SK-N-SH (cell line): Measurements from ENCODE around the gene A1BG. TPM values are rescaled to one million over a fixed set of nuclear protein-coding genes. Genes with fewer than 3 reads are reported as not detected.

Experiments
- CTCF ChIA-PET: fragments of 300-600, 350-600 bp; formaldehyde crosslinking; extraction: SDS; loops from one replicate; lab custom pipeline; 2021; lab: Yijun Ruan, JAX
- POLR2A ChIA-PET: fragments of 350-600 bp; sonication (Branson Sonifier 250); formaldehyde crosslinking; extraction: SDS; loops from one replicate; lab custom pipeline; 2020; ENCODE audit warnings: antibody characterized with exemption, inconsistent platforms; lab: Yijun Ruan, JAX
- DNase-seq: peaks from one replicate; pipeline ENCODE4 v3.0.0; 2012
- H2AFZ ChIP-seq: fragments of 200-600 bp; sonication (generic); 2 replicates; pipeline ENCODE4 v1.8.1; 2016; ENCODE audit warnings: antibody characterized with exemption, mild to moderate bottlenecking, low read depth
- H3F3A ChIP-seq: fragments of 200-600 bp; sonication (generic); replicated peaks from 2 replicates; pipeline ENCODE3; 2016; ENCODE audit warnings: antibody characterized with exemption, mild to moderate bottlenecking; ENCODE audit not compliant: insufficient read depth
- H3K27ac ChIP-seq, 2 experiments: fragments of 200-500 bp in 1 of 2; fragments of 200-600 bp in 1 of 2; sonication (Bioruptor generic) in 1 of 2; sonication (generic), shearing (Covaris generic) in 1 of 2; 2 replicates each; pipeline versions ENCODE4 v1.5.1 to v1.6.1; 2014 to 2016; ENCODE audit warnings: low read depth in 2 of 2, inconsistent platforms in 1 of 2, low read length in 1 of 2, mild to moderate bottlenecking in 1 of 2, mixed read lengths in 1 of 2
- H3K27me3 ChIP-seq: fragments of 200-600 bp; sonication (generic), shearing (Covaris generic); 2 replicates; pipeline ENCODE4 v1.6.1; 2016; ENCODE audit warnings: mixed run types; ENCODE audit not compliant: insufficient read depth
- H3K36me3 ChIP-seq, 2 experiments: fragments of 200-500 bp in 1 of 2; fragments of 200-600 bp in 1 of 2; sonication (Bioruptor generic) in 1 of 2; sonication (generic) in 1 of 2; replicated peaks in 1 of 2; 2 replicates each; pipeline versions ENCODE3 to v1.5.1; 2014 to 2016; ENCODE audit warnings: low read length in 1 of 2, mild to moderate bottlenecking in 1 of 2; ENCODE audit not compliant: insufficient read depth in 2 of 2, control insufficient read depth in 1 of 2
- H3K4me1 ChIP-seq, 2 experiments: fragments of 200-500 bp in 1 of 2; fragments of 200-600 bp in 1 of 2; sonication (Bioruptor generic) in 1 of 2; sonication (generic), shearing (Covaris generic) in 1 of 2; 2 replicates each; pipeline versions ENCODE4 v1.5.1 to v1.6.1; 2014 to 2016; ENCODE audit warnings: low read depth in 1 of 2, low read length in 1 of 2, mixed run types in 1 of 2; ENCODE audit not compliant: insufficient read depth in 2 of 2, control insufficient read depth in 1 of 2
- H3K4me2 ChIP-seq: fragments of 200-600 bp; sonication (generic), shearing (Covaris generic); 2 replicates; pipeline ENCODE4 v1.6.1; 2017; ENCODE audit warnings: mixed run types
- H3K4me3 ChIP-seq, 2 experiments: fragments of 200-500 bp in 1 of 2; fragments of 200-600 bp in 1 of 2; sonication (Bioruptor generic) in 1 of 2; sonication (generic), shearing (Covaris generic) in 1 of 2; 2 replicates each; pipeline versions ENCODE4 v1.5.1 to v1.8.1; 2014 to 2016; ENCODE audit warnings: low read depth in 2 of 2, inconsistent platforms in 1 of 2, low read length in 1 of 2, mild to moderate bottlenecking in 1 of 2, mixed read lengths in 1 of 2, moderate library complexity in 1 of 2
- H3K79me2 ChIP-seq: fragments of 200-600 bp; sonication (generic); 2 replicates; pipeline ENCODE4 v1.8.1; 2017; ENCODE audit warnings: mild to moderate bottlenecking; ENCODE audit not compliant: insufficient read depth
- H3K9ac ChIP-seq: fragments of 200-600 bp; sonication (generic); 2 replicates; pipeline ENCODE4 v1.6.1; 2017; ENCODE audit warnings: mixed run types
- H3K9me2 ChIP-seq: fragments of 200-600 bp; sonication (generic); 2 replicates; pipeline ENCODE4 v1.6.1; 2017; ENCODE audit warnings: mixed run types
- H3K9me3 ChIP-seq: fragments of 200-600 bp; sonication (generic); 2 replicates; pipeline ENCODE4 v1.6.1; 2017; ENCODE audit warnings: mixed run types, mild to moderate bottlenecking, moderate library complexity
- H4K20me1 ChIP-seq: fragments of 200-600 bp; sonication (generic); 2 replicates; pipeline ENCODE4 v1.6.1; 2017; ENCODE audit warnings: mild to moderate bottlenecking, mixed run types; ENCODE audit not compliant: insufficient read depth
- FOXJ3 ChIP-seq: sonication (generic); formaldehyde crosslinking; IDR thresholded peaks from 2 replicates; pipeline ENCODE4 v1.5.1; 2020; ENCODE audit warnings: mild to moderate bottlenecking, missing genetic modification reagents
- NFIC ChIP-seq: IDR thresholded peaks from 2 replicates; pipeline ENCODE4 v1.4.0; 2012; ENCODE audit warnings: borderline replicate concordance
- RAD21 ChIP-seq: IDR thresholded peaks from 2 replicates; pipeline ENCODE4 v1.6.1; 2012; ENCODE audit warnings: mild to moderate bottlenecking, low read length
- SIN3A ChIP-seq: IDR thresholded peaks from 2 replicates; pipeline ENCODE4 v1.6.1; 2012; ENCODE audit warnings: low read depth, mild to moderate bottlenecking, low read length, moderate library complexity, borderline replicate concordance
- TEAD4 ChIP-seq: IDR thresholded peaks from 2 replicates; pipeline ENCODE4 v1.4.0; 2012; ENCODE audit warnings: mild to moderate bottlenecking, borderline replicate concordance; ENCODE audit not compliant: insufficient read depth
- WGBS: methylation state at CpG from one replicate; pipeline ENCODE4 v1.1.6; 2017; ENCODE audit warnings: low lambda C conversion rate; 5-methylcytosine and 5-hydroxymethylcytosine counted together
- polyA plus RNA-seq, 3 experiments: library from polyadenylated mRNA; depleted of rRNA; stranded (reverse); fragments of >200 nt; gene quantifications; 2 replicates each; pipeline ENCODE4 v1.2.3, GENCODE V29; 2012
- TF ChIP-seq, protein P1 (sequence below): IDR thresholded peaks from 2 replicates; pipeline ENCODE4; 2012
- TF ChIP-seq, protein P2 (sequence below): fragments of 150-350 bp; IDR thresholded peaks from 2 replicates; pipeline ENCODE4 v1.6.1; 2017; ENCODE audit warnings: antibody characterized with exemption, low read length, low read depth, borderline replicate concordance
- TF ChIP-seq, protein P3 (sequence below): IDR thresholded peaks from 2 replicates; pipeline ENCODE4 v1.4.0; 2012; ENCODE audit warnings: low read depth, borderline replicate concordance
- TF ChIP-seq, protein P4 (sequence below): IDR thresholded peaks from 2 replicates; pipeline ENCODE4 v1.4.0; 2012; ENCODE audit warnings: low read depth, borderline replicate concordance
- TF ChIP-seq, protein P5 (sequence below): IDR thresholded peaks from 2 replicates; pipeline ENCODE4 v1.4.0; 2012; ENCODE audit warnings: low read depth

The A1BG gene
- polyA plus RNA-seq, 1 of the 3 experiments (the other 2 are of a cell fraction): 62.6 TPM

DNA sequence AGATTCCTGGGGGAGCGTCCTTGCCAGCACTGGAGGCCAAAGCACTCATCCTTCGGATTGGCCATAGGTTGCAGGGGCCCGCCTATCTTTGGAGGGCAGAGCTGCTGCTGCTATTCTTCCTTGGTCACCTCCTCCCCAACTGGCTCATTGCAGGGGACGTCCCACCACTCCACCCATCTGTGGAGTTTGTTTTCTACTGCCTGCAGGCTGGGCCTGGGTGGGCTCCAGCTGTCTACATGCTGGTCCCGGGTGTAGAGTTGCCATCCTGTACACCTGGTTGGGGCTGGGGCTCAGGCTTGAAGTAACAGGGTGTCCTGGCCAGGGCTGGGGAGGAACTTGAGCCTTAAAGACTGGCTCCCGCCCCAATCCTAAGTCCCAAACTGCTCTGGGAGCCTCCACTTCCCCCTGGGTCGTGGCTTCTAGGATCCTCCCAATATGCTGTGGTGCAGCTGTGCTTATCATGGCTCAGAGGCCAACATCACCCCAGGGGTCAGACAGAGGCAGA, 44.3 kb upstream of the A1BG start:
- 94% methylated on average over 7 of the region's 7 CpGs for WGBS
- DNase-seq: no peak

More for the DNA sequence above, 44.3 kb upstream of the A1BG start:
- no peak overlapping the region; a peak in 1 of 4 replicates for H3K27ac ChIP-seq
- no peak overlapping the region for H3K4me3 ChIP-seq
- H3K9ac ChIP-seq: no peak overlapping the region
- no peak overlapping the region for H2AFZ ChIP-seq
- CTCF ChIA-PET: no interaction called here
- no peaks in the 10 kb centered on the region for H3K27me3 ChIP-seq
- H3K9me2 ChIP-seq: no peaks in the 10 kb centered on the region
- H3K4me1 ChIP-seq: peaks cover 6 to 20% of the 10 kb centered on the region in 2 experiments; a peak in 2 of 4 replicates
- H3K4me2 ChIP-seq: no peak overlapping the region
- TF ChIP-seq NFIC: no peak
- TF ChIP-seq, protein P1, sequence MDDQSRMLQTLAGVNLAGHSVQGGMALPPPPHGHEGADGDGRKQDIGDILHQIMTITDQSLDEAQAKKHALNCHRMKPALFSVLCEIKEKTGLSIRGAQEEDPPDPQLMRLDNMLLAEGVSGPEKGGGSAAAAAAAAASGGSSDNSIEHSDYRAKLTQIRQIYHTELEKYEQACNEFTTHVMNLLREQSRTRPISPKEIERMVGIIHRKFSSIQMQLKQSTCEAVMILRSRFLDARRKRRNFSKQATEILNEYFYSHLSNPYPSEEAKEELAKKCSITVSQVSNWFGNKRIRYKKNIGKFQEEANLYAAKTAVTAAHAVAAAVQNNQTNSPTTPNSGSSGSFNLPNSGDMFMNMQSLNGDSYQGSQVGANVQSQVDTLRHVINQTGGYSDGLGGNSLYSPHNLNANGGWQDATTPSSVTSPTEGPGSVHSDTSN: no peak
- no peak for TF ChIP-seq FOXJ3 (CRISPR knock-in tag)
- TF ChIP-seq, protein P2, sequence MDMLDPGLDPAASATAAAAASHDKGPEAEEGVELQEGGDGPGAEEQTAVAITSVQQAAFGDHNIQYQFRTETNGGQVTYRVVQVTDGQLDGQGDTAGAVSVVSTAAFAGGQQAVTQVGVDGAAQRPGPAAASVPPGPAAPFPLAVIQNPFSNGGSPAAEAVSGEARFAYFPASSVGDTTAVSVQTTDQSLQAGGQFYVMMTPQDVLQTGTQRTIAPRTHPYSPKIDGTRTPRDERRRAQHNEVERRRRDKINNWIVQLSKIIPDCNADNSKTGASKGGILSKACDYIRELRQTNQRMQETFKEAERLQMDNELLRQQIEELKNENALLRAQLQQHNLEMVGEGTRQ: no peak
- TF ChIP-seq, protein P3, sequence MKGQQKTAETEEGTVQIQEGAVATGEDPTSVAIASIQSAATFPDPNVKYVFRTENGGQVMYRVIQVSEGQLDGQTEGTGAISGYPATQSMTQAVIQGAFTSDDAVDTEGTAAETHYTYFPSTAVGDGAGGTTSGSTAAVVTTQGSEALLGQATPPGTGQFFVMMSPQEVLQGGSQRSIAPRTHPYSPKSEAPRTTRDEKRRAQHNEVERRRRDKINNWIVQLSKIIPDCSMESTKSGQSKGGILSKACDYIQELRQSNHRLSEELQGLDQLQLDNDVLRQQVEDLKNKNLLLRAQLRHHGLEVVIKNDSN: no peak
- no peak for TF ChIP-seq RAD21
- TF ChIP-seq, protein P4, sequence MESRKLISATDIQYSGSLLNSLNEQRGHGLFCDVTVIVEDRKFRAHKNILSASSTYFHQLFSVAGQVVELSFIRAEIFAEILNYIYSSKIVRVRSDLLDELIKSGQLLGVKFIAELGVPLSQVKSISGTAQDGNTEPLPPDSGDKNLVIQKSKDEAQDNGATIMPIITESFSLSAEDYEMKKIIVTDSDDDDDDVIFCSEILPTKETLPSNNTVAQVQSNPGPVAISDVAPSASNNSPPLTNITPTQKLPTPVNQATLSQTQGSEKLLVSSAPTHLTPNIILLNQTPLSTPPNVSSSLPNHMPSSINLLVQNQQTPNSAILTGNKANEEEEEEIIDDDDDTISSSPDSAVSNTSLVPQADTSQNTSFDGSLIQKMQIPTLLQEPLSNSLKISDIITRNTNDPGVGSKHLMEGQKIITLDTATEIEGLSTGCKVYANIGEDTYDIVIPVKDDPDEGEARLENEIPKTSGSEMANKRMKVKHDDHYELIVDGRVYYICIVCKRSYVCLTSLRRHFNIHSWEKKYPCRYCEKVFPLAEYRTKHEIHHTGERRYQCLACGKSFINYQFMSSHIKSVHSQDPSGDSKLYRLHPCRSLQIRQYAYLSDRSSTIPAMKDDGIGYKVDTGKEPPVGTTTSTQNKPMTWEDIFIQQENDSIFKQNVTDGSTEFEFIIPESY: no peak
- no peak for TF ChIP-seq TEAD4
- TF ChIP-seq, protein P5, sequence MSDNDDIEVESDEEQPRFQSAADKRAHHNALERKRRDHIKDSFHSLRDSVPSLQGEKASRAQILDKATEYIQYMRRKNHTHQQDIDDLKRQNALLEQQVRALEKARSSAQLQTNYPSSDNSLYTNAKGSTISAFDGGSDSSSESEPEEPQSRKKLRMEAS: no peak
- TF ChIP-seq SIN3A: no peak
- H4K20me1 ChIP-seq: peaks cover 4% of the 10 kb centered on the region
- no peaks in the 10 kb centered on the region for H3K9me3 ChIP-seq
- peaks cover 19 to 28% of the 10 kb centered on the region in 2 experiments for H3K36me3 ChIP-seq
- peaks cover 38% of the 10 kb centered on the region for H3F3A ChIP-seq
- H3K79me2 ChIP-seq: peaks cover 19% of the 10 kb centered on the region
- POLR2A ChIA-PET: interaction anchor here (2.0 kb wide), 1 partner anchor 10 kb away, joined by 5 read pairs; no protein-coding TSS in a partner anchor
